Right renal pelvis (tissue), 4 donors: ENCODE measurements around the gene GDAP1L1. TPM values are rescaled to one million over a fixed set of nuclear protein-coding genes. Genes with fewer than 3 reads are reported as not detected.
"Not testable (repeated sequence)": the region's sequence is repeated elsewhere in the genome, so short reads cannot be mapped to it uniquely, and the experiment has no call there.

Experiments
- DNase-seq, 4 donors: peaks; one replicate each; pipeline ENCODE4 v3.0.0-alpha.2; 2013; ENCODE audit warnings: low read depth in 4 of 4, low spot score in 3 of 4, missing footprints in 1 of 4
- polyA plus RNA-seq, 4 donors: library from polyadenylated mRNA; unstranded; fragments of 120-200 nt; gene quantifications; one replicate each; pipeline ENCODE4 v1.2.1, GENCODE V29; 2013; ENCODE audit not compliant: insufficient read length in 4 of 4

Gene GDAP1L1
- polyA plus RNA-seq, 4 donors: 0.22 to 0.49 (median 0.33) TPM; not detected in 1

DNA sequence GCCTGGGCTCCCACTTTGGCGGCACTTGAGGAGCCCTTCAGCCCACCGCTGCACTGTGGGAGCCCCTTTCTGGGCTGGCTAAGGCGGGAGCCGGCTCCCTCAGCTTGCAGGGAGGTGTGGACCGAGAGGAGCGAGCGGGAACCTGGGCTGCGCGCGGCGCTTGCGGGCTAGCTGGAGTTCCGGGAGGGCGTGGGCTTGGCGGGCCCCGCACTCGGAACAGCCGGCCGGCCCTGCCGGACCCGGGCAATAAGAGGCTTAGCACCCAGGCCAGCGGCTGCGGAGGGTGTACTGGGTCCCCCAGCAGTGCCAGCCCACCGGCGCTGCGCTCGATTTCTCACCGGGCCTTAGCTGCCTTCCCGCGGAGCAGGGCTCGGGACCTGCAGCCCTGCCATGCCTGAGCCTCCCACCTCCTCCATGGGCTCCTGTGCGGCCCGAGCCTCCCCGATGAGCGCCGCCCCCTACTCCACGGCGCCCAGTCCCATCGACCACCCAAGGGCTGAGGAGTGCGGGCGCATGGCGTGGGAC, 52.0 kb downstream of the GDAP1L1 start:
- not testable (repeated sequence) for DNase-seq

DNA sequence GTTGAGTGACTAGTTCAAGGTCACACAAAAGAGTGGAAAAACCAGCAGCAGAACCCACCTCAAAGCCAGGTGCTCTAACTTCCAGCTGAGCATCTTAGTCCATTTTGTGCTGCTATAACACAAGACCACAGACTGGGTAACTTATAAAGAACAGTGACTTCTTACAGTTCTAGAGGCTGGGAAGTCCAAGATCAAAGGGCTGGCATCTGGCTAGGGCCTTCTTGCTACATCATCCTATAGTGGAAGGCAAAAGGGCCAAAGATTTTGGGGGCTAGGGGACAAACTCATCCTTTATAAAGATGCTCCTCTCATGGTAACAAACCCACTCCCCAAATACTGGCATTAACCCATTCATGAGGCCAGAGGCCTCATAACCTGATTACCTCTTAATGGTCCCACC, 54.2 kb downstream of the GDAP1L1 start:
- no peak for DNase-seq

- DNase-seq: no peak
These were observed 55.0 kb downstream of the GDAP1L1 start for GRCh38 chr20:44302026-44302669.

DNA sequence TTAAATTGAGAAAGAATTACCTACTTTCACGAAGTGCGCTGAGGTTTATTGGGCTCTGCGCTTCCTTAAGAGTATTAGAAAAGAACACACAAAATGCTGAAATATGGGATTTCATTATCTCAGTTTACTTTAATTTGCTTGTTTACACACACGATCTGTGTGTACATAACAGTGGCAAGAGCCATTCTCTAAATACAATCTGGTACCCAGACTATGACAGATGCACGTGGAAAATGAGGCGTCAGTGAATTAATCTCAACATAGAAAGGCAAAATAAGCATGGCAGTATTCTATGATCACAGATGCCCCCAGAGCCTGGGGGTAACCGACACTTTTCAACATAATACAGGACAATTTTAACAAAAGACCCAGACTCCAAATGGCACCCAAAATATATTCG, 55.6 kb downstream of the GDAP1L1 start:
- no peak for DNase-seq

GRCh38 chr20:44304383-44304782, 57.3 kb downstream of the GDAP1L1 start:
- no peak for DNase-seq

DNA sequence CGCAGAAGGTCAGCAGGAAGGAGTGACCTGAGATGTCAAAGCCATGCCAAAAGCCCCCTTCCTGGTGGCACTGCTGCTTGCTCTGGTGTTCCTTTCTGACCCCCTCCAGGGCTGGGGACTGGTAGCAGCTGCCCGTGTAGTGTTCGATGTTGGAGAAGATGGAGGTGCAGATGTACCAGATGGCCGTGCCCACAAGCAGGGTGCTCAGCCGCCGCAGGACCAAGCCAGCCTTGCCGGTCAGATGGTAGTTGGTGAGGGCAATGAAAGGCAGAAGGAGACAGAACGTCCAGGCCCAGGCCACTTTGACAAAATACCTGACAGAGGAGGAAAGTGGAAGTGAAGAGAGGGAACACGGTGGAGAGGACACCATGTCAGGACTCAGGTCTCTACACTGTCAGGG, 59.8 kb downstream of the GDAP1L1 start:
- DNase-seq: no peak

DNA sequence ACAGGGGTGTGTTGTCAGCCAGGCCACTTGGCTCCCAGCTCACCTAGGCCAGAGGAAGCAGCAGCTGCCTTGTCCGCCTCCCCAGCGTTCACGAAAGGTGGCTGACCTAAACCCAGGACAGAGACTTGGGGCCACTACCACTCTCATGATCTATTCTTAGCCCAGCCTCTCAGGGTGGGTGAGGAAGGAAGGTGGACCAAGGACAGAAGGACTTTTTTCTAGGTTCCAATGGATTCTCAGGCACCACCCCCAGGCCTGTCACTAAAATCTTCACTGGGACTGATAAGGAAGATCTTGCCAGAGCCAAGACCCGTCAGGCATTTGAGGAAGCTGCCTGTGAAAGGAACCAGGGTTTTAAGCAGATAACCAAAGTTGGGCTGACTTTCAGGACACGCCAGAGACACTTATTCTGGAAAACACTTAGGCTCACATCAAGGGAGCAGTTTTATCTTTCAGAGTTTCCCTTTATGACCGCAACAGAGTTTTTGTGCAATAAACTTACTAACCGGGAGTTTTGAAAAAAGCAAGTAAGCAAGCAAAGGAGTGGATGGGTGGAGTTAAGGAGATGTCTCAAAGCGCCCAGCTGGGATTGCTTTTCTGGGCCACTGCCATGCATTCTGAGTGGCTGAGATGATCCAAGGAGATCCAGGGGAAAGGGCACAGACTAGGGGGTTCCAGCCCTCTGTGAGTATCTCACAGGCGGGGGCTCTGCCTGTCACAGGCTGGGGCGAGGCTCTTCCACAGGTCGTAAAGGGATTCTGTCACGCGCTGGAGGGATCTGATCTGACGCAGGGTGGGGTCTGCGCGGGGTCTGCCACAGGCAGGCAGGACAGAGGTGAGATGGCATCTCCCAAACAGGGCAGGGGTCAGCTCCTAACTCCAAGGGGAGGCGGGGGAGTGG, 62.9 kb downstream of the GDAP1L1 start:
- no peak for DNase-seq

- peak; percentile 92 to 98 (median 93) for DNase-seq
These were observed 63.8 kb downstream of the GDAP1L1 start, which contains the start of gene FITM2 for GRCh38 chr20:44310664-44311639. TSS of gene FITM2 (minus strand) at chr20:44311202. CDS start at chr20:44311148, 54 bp downstream.

DNA sequence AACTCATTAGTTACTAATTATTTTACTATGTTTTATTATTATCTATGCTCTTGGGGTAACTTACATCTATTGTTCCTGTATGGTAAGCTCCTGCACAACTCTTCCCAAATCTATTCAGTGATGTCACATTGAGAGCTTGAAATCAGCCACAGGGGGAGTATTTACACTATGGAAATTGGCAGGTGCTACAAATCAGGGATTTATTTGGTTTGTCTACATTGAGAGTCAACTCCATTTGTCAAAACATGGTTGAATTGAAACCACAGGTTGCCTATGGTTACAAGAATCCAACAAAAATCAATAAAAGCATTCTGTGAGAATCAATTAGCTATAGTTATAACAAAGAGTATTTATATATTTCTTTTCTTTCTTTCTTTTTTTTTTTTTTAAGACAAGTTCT, 67.8 kb downstream of the GDAP1L1 start:
- DNase-seq: no peak

DNA sequence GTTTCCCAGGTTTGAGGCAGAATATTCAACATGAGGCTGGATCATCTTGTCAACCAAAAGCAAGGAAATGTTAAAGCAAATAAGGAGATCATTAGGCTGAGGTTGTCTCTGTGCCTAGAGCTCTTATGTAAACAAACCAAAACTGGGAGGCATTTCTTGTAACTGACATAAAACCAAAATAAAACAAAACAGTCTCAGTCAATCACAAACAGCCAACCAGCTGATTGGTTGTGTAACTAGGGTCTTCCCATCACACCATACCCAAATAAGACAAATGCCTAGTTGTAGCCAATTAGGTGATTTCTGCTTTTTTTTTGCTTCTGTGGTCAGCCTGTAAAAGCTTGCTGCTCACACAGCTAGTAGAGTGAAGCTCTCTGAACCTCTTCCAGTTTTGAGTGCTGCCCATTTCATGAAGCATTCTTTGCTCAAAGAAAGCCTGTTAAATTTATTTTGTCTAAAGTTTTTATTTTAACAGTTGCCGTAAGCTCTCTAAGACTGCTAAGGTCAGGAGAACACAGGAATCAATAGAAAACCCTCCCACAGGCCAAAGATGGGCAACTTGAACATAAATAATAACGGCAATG, 72.8 kb downstream of the GDAP1L1 start:
- DNase-seq: no peak

GRCh38 chr20:44324343-44324742, 77.2 kb downstream of the GDAP1L1 start:
- DNase-seq: no peak

GRCh38 chr20:44326391-44327159, 79.5 kb downstream of the GDAP1L1 start:
- DNase-seq: no peak

GRCh38 chr20:44327748-44328147, 80.6 kb downstream of the GDAP1L1 start:
- DNase-seq: not testable (repeated sequence)

DNA sequence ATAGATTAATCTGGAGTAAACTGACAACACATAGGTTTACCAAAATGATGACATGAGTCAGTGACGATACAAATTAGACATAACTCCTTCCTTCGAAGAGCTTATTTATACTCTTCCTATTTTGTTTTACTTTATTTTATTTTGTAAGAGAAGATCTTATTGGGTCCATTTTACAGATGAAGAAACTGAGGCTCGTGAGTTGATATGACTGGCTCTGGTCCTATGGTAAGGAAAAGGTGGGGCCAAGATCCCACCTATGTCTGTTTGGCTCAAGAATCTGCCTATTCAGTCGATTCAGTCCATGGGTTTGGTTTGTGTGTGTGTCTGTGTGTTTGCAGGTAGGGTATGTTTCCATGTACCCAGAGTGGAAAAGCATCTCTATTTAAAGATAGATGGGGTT, 81.3 kb downstream of the GDAP1L1 start:
- DNase-seq: no peak

Other genes starting within 250 kb of the GDAP1L1 start
- gene JPH2, start 60.1 kb upstream of the GDAP1L1 start, polyA plus RNA-seq: 1 to 10 TPM; 1.3 to 2.1 (median 1.4) TPM
- 10 to 100 TPM; 45.4 to 52.7 (median 51.3) TPM for gene OSER1, start 36.5 kb upstream of the GDAP1L1 start, polyA plus RNA-seq
- 1 to 10 TPM; 8.3 to 9.1 (median 8.7) TPM for gene FITM2, start 63.9 kb downstream of the GDAP1L1 start, polyA plus RNA-seq
- gene R3HDML, start 89.7 kb downstream of the GDAP1L1 start, polyA plus RNA-seq: under 1 TPM; 0.15 to 0.46 (median 0.25) TPM
- gene HNF4A, start 108.4 kb downstream of the GDAP1L1 start, polyA plus RNA-seq: 10 to 100 TPM; 42.5 to 54.4 (median 49.6) TPM
- gene TTPAL, start 228.6 kb downstream of the GDAP1L1 start, polyA plus RNA-seq: 10 to 100 TPM; 12.5 to 14.1 (median 13.0) TPM